HG02884 (cell line): ENCODE results near the gene CASP8AP2.
"Not testable (repeated sequence)": the region's sequence is repeated elsewhere in the genome, so short reads cannot be mapped to it uniquely, and the experiment has no call there.

Experiments used
- ATAC-seq: cut with Tn5 transposase; IDR thresholded peaks from one replicate; pipeline ENCODE4 v1.9.1; 2021; ENCODE audit warnings: mild to moderate bottlenecking, moderate library complexity; ENCODE audit not compliant: unreplicated experiment

Gene CASP8AP2

DNA sequence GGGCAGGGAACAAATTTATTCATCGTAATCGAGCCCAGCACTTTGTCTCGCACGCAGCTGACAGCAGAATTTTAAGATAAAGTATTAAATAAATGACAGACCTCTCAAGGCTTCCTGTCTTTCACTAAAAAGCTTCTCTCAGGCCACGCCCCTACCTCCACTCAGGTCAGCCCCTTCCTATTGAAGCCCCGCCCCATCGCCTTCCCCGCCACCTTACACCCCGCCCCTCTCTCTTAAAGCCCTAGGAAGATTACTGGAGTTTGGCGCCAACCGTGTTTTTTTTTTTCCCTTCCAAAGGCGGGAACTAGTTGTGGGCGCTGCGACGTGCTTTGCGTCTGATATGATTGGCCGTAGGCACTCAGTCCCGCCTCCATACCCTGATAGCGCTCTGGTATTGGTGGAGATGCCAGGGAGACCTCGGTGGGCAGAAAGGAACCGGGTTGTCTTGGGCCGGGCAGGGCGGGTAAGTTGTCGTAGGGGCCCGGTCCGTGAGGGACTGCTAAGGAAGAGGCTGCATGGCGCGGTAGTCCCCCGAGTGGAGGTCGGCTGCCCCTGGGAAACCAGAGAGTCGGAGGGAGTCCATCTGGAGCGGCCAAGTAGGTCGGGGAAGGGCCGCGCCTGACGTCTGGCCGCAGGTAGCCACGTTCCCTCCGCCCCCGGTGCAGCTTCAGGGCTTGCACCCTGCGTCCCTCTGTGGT, at the start of gene CASP8AP2:
CASP8AP2 (plus strand) TSS at position 409 of the 698 bp plus-strand sequence.
- peak; percentile 97 for ATAC-seq

DNA sequence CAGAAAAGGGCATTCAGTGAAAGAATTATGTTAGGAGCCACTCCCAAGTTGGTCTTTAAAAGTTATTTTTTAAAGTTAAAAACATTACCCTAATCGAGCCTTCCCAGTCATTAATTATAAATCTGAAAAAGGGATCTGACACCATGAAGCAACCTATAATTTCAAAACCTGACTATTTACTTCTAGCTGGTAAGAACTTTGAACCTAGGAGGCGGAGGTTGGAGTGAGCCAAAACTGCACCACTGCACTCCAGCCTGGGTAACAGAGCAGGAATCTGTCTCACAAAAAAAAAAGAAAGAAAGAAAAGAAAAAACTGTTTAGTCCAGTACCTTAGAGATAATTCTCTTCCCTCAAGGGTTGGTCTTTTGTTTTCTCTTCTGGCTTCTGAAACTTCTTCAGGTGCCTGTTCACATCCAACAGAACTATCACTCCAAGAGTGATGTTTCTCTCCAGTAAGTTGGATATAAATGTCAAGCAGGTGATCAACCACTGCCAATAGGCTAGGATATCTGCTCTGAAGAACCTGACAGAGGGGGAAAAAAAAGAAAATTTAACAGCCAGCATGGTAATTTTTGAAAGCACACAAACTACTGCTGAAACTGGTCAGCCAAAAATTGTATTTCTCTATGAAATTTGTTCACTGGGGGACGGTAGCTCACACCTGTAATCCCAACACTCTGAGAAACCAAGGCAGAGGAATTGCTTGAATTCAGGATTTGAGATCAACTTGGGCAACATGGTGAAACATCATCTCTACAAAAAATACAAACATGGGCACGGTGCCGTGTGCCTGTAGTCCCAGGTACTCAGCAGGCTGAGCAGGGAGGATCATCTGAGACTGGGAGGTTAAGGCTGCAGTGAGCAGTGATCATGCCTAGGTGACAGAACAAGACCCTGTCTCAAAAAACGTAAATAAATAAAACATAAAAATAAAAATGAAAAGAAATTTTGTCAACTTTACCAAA, 48.3 kb upstream of the CASP8AP2 start:
- no peak for ATAC-seq

- no peak for ATAC-seq
Observed at GRCh38 chr6:89782222-89782621, 47.5 kb upstream of the CASP8AP2 start.

GRCh38 chr6:89783293-89783692, 46.4 kb upstream of the CASP8AP2 start:
- not testable (repeated sequence) for ATAC-seq

- no peak for ATAC-seq
Observed at GRCh38 chr6:89784838-89785237, 44.8 kb upstream of the CASP8AP2 start.

DNA sequence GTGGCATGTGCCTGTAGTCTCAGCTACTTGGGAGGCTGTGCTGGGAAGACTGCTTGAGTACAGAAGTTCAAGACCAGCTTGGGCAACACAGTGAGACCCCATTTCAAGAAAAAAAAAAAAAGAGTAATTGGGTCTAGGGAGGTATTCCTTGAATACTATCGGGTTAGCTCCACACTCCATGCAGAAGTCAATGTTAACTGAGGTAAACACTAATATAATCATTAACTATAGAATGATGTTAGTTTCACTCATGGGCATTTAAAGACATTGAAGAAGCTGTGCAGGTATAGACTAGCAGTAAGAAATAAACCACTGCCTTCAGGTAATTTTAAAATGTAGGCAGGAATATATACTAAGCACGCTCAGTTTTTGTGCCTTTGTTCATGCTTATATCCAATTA, 42.7 kb upstream of the CASP8AP2 start:
- ATAC-seq, result no peak

DNA sequence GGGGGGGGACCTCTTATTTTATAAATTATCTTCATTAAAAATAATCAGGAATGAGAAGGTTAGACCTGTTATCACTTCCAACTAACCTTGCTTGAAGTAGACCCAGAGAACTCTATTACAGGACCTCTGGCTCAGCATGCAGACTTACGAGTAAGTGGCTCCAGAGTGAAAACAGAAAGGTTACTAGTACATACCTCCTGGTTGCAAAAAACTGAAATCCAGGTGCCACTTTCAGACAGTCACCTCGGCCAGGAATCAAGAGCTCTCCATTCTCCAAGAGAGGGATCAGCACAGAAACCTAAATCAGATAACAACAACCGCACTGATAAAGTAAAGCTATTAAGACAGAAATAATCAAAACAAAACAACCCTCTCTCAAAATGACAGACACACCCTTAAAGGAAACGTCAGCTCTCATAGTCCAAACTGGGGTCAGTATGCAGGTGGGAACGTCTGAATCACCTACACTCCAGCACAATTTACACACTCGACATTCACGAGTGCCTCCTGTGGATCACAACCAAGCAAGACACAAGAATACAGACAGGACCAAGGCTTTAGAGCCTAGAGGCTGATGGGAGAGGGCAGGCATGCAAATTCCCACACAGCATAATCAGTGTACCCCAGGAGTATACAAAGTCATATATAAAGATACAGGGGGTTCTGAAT, 41.9 kb upstream of the CASP8AP2 start:
- no peak for ATAC-seq

DNA sequence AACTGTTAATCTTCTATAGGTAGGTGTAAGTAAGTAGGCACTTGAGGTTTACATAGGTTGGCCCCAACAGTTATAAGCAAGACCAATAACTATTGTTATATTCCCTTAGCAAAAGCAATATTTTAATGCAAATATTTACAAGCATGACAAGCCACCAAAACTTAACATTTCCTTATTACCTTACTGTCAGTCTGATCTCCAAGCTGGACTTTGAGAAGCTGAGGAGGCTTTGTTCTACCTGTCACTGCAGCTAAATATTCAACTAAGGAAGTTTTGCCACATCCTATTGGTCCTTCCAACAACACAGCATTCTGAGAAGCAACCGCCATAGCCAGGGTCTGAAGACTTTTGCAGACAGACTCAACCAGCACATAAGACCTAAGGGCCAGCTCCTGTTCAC, 39.7 kb upstream of the CASP8AP2 start:
- no peak for ATAC-seq

DNA sequence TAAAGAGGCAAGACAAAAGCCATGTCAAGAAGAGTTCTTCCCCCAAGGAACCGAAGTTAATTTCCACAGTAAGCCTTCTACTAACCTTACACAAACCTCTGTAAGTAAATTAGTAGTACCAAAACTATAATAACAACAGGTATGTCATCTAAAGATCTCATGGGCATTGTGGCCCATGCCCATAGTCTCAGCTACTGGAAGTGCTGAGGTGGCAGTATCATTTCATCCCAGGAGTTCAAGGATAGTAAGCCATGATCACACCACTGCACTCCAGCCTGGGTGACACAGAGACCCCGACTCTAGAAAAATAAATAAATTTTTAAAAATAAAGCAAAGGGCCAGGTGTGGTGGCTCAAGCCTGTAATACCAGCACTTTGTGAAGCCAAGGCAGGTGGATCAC, 39.3 kb upstream of the CASP8AP2 start:
- ATAC-seq, result no peak

GRCh38 chr6:89792881-89793280, 36.8 kb upstream of the CASP8AP2 start:
- ATAC-seq, result peak; percentile 90

DNA sequence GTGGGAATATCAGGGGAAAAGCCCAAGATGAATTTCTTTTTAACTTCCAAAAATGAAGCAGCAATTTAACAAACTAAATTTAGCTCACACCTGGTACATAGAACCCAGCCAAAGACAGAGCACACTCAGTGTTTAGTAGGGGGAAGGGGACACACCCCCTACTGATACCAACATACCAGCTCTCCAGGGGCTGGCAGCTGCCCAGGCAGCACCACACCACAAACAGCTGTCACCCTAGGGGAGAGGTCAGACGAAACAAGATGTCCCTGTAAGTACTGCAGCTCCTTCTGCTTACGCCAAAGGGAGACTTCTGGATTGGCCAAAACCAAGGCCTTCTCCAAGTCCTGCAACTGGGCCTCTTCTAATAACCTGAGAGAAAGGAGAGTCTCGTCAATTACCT, 36.1 kb upstream of the CASP8AP2 start:
- ATAC-seq, result no peak

GRCh38 chr6:89794324-89794723, 35.4 kb upstream of the CASP8AP2 start:
- no peak for ATAC-seq

- ATAC-seq, result no peak
Observed at GRCh38 chr6:89797317-89797716, 32.4 kb upstream of the CASP8AP2 start.

GRCh38 chr6:89799096-89799495, 30.6 kb upstream of the CASP8AP2 start:
- no peak for ATAC-seq

GRCh38 chr6:89799756-89800155, 29.9 kb upstream of the CASP8AP2 start:
- ATAC-seq, result no peak

DNA sequence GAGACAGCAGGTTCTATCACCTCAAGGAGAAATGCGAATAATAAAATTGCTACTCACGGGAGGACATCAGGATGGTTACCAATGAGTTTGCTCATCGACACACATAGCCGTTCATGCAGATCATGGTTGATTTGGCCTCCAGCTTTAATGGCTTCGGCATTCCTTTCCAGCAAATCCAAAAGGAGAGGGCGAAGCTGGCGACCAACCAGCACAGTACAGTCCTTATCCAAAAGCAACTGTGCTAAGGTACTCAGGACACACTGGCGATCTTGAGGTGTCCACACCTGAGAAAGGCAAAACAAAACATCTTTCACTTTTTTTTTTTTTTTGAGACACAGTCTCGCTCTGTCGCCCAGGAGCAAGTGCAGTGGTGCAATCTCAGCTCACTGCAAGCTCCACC, 26.4 kb upstream of the CASP8AP2 start:
- ATAC-seq, result no peak

GRCh38 chr6:89805814-89806371, 23.8 kb upstream of the CASP8AP2 start:
- no peak for ATAC-seq

- ATAC-seq, result no peak
Observed at GRCh38 chr6:89807581-89807980, 22.1 kb upstream of the CASP8AP2 start.

DNA sequence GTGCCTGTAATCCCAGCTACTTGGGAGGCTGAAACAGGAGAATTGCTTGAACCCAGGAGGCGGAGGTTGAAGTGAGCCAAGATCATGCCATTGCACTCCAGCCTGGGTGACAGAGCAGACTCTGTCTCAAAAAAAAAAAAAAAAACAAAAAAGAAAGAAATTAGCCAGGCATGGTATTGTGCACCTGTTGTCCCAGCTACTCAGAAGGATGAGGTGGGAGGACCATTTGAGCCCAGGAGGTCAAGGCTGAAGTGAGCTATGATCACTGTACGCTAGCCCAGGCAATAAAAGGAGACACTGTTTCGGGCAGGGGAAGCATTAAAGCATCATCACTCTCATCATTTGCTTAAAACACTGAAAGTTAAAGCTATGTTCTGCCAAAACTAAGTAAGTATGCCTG, 16.3 kb upstream of the CASP8AP2 start:
- not testable (repeated sequence) for ATAC-seq

GRCh38 chr6:89817481-89817880, 12.2 kb upstream of the CASP8AP2 start:
- no peak for ATAC-seq

GRCh38 chr6:89818977-89819335, 10.7 kb upstream of the CASP8AP2 start:
- ATAC-seq, result peak; percentile 25
